ENCODE data around the gene RABGAP1.

DNA sequence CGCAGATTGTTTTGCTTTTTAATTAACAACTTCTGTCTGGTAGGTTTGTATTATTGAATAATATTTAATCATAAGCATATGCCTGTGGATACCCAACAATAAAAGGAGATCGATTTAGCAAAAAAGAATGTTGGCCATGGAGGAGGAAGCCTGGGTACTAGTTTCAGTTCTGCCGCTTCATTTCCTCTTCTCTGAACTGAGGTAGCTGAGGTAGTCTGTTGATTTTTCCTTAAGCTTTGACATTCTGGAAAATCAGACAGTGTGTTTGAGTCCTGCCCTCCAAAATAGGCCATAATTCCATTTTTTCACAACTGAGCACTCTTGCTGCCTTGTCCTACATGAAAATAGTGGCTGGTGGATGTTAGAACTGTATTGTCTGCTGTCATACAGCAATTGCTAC is 86.7 kb downstream of the RABGAP1 start:
- TF ChIP-seq GABPA (IDR thresholded peaks at IDR 0.05; ENCODE audit: low read depth) (no peak), NFYA (IDR thresholded peaks at IDR 0.05; ENCODE audit: borderline replicate concordance, low read depth, low read length) (no peak), POLR2AphosphoS5 (IDR thresholded peaks at IDR 0.05; ENCODE audit: low read length) (no peak), TBL1XR1 (IDR thresholded peaks at IDR 0.05; ENCODE audit: low read depth, low read length) (no peak), NRF1 (conservative IDR thresholded peaks at IDR 0.05; ENCODE audit: low read depth, low read length) (no peak)
- TF ChIP-seq, protein P1, sequence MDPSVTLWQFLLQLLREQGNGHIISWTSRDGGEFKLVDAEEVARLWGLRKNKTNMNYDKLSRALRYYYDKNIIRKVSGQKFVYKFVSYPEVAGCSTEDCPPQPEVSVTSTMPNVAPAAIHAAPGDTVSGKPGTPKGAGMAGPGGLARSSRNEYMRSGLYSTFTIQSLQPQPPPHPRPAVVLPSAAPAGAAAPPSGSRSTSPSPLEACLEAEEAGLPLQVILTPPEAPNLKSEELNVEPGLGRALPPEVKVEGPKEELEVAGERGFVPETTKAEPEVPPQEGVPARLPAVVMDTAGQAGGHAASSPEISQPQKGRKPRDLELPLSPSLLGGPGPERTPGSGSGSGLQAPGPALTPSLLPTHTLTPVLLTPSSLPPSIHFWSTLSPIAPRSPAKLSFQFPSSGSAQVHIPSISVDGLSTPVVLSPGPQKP (IDR thresholded peaks at IDR 0.05; ENCODE audit: low read depth, low read length): no peak
